Body of pancreas (tissue), 4 donors: Measurements from ENCODE around the gene PRR20B.

Source experiments
- POLR2A ChIP-seq, 3 donors: fragments of 450-650 bp; IDR thresholded peaks; one replicate each; pipeline ENCODE4 v1.6.1; 2016; ENCODE audit warnings: antibody characterized with exemption in 3 of 3, mild to moderate bottlenecking in 2 of 3
- TF ChIP-seq, protein P1 (sequence below), 7 experiments: fragments of 450-650 bp in 4 of 7; fragments of 200-600 bp in 3 of 7; sonication (generic) in 3 of 7; IDR thresholded peaks; one replicate each; pipeline ENCODE4 v1.5.1; 2016 to 2019; ENCODE audit warnings: antibody characterized with exemption in 7 of 7

DNA sequence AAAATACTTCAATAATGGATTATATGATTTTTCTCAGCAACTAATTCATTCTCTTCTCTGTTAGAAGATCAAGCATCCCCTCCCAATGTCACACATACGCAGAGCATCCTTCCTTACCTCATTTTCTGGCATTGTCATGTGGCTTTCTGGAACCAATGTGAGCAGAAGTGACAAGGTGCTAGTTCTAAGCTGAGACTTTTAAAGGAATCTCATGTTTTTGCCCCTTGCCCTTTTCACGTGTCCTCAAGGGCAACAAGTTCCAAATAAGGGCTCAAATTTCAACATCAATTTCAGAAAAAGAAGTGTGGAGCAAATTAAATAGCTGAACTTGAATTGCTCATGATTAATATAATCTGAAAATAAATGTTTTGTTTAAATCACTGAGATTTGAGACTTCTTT, 11.2 kb upstream of the PRR20B start:
- TF ChIP-seq, protein P1, sequence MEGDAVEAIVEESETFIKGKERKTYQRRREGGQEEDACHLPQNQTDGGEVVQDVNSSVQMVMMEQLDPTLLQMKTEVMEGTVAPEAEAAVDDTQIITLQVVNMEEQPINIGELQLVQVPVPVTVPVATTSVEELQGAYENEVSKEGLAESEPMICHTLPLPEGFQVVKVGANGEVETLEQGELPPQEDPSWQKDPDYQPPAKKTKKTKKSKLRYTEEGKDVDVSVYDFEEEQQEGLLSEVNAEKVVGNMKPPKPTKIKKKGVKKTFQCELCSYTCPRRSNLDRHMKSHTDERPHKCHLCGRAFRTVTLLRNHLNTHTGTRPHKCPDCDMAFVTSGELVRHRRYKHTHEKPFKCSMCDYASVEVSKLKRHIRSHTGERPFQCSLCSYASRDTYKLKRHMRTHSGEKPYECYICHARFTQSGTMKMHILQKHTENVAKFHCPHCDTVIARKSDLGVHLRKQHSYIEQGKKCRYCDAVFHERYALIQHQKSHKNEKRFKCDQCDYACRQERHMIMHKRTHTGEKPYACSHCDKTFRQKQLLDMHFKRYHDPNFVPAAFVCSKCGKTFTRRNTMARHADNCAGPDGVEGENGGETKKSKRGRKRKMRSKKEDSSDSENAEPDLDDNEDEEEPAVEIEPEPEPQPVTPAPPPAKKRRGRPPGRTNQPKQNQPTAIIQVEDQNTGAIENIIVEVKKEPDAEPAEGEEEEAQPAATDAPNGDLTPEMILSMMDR (IDR thresholded peaks at IDR 0.05), result no peak
- no peak for TF ChIP-seq POLR2A (IDR thresholded peaks at IDR 0.05)
